ENCODE results near the gene IFNGR2.

The IFNGR2 gene

DNA sequence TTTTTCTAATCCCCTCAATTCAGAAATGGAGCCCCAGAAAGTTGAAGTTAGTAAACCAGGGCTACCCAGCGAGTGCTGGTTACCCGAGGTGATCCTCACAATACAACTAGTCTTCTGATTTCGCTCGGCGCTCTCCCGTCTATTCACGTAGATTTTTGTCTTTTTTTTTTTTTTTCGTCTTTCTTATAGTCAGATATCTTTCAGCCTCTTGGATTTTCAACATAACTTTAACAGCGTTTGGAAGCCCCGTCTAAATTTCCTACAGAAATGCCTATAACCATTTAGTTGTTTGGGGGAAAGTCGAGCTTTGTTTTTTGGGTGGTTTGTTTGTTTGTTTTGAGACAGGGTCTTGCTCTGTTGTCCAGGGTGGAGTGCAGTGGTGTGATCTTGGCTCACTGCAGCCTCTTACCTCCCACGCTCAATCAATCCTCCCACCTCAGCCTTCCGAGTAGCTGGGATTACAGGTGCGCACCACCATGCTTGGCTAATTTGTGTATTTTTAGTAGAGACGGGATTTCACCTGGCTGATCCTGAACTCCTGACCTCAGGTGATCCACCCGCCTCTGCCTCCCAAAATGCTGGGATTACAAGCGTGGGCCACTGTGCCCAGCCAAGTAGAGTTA lies 77.4 kb downstream of the IFNGR2 start:
- Histone ChIP-seq H3K4me1 (ENCODE audit: control insufficient read depth, insufficient read depth, low read length) (peaks cover 2% of the 10 kb centered on the region; the same call in 1 of the 2 replicates), H3K36me3 (ENCODE audit: control insufficient read depth in 2 of 2, insufficient read depth in 1 of 2, low read length in 2 of 2) (no peaks in the 10 kb centered on the region; a peak in 1 of 3 replicates), H3K4me3 (ENCODE audit: low read depth, low read length) (peak overlapping the region; percentile 59), H3K27ac (ENCODE audit: extremely low read depth, low read depth, low read length) (peak overlapping the region; percentile 72; the same call in 1 of the 2 replicates), H3K9me3 (ENCODE audit: control insufficient read depth, insufficient read depth, low read depth, low read length) (no peaks in the 10 kb centered on the region)
- ChIA-PET CTCF (interaction anchor here (0.6 to 2.8 kb wide), 10 partner anchors 10 to 540 kb away, joined by 3 to 16 read pairs (median 4); partner anchors contain the start of gene DNAJC28), POLR2A (interaction anchor here (0.7 to 4.1 kb wide), 30 partner anchors 10 to 709 kb away, joined by 3 to 154 read pairs (median 5); partner anchors contain the start of genes DNAJC28, DONSON, GART and IFNAR1)
- TF ChIP-seq SALL2 (tag by site-specific recombination; IDR thresholded peaks at IDR 0.05; ENCODE audit: borderline replicate concordance) (no peak), ZBTB20 (tag by site-specific recombination; IDR thresholded peaks at IDR 0.05) (peak; percentile 5; the same call in 1 of the 2 replicates), ZNF48 (tag by site-specific recombination; IDR thresholded peaks at IDR 0.05) (no peak), ZSCAN23 (tag by site-specific recombination; IDR thresholded peaks at IDR 0.05) (no peak), ZNF76 (tag by site-specific recombination; IDR thresholded peaks at IDR 0.05; ENCODE audit: borderline replicate concordance, low read depth) (peak; percentile 22; the same call in 1 of the 2 replicates), ZNF2 (tag by site-specific recombination; IDR thresholded peaks at IDR 0.05) (no peak; the same call in 1 of the 2 replicates), ZNF623 (tag by site-specific recombination; IDR thresholded peaks at IDR 0.05) (no peak), ZNF23 (tag by site-specific recombination; IDR thresholded peaks at IDR 0.05; ENCODE audit: borderline replicate concordance) (no peak), ZNF670 (tag by site-specific recombination; IDR thresholded peaks at IDR 0.05; ENCODE audit: low read depth) (no peak), ZNF549 (tag by site-specific recombination; IDR thresholded peaks at IDR 0.05) (no peak), ZNF510 (tag by site-specific recombination; IDR thresholded peaks at IDR 0.05; ENCODE audit: insufficient replicate concordance) (no peak), ZNF274 (IDR thresholded peaks at IDR 0.05; ENCODE audit: low read length) (no peak), ZNF274 (tag by site-specific recombination; IDR thresholded peaks at IDR 0.05; ENCODE audit: borderline replicate concordance) (no peak), ZBTB1 (tag by site-specific recombination; IDR thresholded peaks at IDR 0.05) (no peak), ZNF433 (tag by site-specific recombination; IDR thresholded peaks at IDR 0.05; ENCODE audit: low read depth) (no peak)
- TF ChIP-seq, protein P1, sequence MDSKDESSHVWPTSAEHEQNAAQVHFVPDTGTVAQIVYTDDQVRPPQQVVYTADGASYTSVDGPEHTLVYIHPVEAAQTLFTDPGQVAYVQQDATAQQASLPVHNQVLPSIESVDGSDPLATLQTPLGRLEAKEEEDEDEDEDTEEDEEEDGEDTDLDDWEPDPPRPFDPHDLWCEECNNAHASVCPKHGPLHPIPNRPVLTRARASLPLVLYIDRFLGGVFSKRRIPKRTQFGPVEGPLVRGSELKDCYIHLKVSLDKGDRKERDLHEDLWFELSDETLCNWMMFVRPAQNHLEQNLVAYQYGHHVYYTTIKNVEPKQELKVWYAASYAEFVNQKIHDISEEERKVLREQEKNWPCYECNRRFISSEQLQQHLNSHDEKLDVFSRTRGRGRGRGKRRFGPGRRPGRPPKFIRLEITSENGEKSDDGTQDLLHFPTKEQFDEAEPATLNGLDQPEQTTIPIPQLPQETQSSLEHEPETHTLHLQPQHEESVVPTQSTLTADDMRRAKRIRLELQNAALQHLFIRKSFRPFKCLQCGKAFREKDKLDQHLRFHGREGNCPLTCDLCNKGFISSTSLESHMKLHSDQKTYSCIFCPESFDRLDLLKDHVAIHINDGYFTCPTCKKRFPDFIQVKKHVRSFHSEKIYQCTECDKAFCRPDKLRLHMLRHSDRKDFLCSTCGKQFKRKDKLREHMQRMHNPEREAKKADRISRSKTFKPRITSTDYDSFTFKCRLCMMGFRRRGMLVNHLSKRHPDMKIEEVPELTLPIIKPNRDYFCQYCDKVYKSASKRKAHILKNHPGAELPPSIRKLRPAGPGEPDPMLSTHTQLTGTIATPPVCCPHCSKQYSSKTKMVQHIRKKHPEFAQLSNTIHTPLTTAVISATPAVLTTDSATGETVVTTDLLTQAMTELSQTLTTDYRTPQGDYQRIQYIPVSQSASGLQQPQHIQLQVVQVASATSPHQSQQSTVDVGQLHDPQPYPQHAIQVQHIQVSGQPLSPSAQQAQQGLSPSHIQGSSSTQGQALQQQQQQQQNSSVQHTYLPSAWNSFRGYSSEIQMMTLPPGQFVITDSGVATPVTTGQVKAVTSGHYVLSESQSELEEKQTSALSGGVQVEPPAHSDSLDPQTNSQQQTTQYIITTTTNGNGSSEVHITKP (tag by site-specific recombination; IDR thresholded peaks at IDR 0.05): no peak
- TF ChIP-seq, protein P2, sequence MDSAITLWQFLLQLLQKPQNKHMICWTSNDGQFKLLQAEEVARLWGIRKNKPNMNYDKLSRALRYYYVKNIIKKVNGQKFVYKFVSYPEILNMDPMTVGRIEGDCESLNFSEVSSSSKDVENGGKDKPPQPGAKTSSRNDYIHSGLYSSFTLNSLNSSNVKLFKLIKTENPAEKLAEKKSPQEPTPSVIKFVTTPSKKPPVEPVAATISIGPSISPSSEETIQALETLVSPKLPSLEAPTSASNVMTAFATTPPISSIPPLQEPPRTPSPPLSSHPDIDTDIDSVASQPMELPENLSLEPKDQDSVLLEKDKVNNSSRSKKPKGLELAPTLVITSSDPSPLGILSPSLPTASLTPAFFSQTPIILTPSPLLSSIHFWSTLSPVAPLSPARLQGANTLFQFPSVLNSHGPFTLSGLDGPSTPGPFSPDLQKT (IDR thresholded peaks at IDR 0.05; ENCODE audit: borderline replicate concordance, low read depth, low read length): no peak
- TF ChIP-seq, protein P3, sequence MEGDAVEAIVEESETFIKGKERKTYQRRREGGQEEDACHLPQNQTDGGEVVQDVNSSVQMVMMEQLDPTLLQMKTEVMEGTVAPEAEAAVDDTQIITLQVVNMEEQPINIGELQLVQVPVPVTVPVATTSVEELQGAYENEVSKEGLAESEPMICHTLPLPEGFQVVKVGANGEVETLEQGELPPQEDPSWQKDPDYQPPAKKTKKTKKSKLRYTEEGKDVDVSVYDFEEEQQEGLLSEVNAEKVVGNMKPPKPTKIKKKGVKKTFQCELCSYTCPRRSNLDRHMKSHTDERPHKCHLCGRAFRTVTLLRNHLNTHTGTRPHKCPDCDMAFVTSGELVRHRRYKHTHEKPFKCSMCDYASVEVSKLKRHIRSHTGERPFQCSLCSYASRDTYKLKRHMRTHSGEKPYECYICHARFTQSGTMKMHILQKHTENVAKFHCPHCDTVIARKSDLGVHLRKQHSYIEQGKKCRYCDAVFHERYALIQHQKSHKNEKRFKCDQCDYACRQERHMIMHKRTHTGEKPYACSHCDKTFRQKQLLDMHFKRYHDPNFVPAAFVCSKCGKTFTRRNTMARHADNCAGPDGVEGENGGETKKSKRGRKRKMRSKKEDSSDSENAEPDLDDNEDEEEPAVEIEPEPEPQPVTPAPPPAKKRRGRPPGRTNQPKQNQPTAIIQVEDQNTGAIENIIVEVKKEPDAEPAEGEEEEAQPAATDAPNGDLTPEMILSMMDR (tag by site-specific recombination; IDR thresholded peaks at IDR 0.05): no peak
- TF ChIP-seq, protein P4, sequence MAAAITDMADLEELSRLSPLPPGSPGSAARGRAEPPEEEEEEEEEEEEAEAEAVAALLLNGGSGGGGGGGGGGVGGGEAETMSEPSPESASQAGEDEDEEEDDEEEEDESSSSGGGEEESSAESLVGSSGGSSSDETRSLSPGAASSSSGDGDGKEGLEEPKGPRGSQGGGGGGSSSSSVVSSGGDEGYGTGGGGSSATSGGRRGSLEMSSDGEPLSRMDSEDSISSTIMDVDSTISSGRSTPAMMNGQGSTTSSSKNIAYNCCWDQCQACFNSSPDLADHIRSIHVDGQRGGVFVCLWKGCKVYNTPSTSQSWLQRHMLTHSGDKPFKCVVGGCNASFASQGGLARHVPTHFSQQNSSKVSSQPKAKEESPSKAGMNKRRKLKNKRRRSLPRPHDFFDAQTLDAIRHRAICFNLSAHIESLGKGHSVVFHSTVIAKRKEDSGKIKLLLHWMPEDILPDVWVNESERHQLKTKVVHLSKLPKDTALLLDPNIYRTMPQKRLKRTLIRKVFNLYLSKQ (tag by site-specific recombination; IDR thresholded peaks at IDR 0.05; ENCODE audit: borderline replicate concordance): no peak
- TF ChIP-seq, protein P5, sequence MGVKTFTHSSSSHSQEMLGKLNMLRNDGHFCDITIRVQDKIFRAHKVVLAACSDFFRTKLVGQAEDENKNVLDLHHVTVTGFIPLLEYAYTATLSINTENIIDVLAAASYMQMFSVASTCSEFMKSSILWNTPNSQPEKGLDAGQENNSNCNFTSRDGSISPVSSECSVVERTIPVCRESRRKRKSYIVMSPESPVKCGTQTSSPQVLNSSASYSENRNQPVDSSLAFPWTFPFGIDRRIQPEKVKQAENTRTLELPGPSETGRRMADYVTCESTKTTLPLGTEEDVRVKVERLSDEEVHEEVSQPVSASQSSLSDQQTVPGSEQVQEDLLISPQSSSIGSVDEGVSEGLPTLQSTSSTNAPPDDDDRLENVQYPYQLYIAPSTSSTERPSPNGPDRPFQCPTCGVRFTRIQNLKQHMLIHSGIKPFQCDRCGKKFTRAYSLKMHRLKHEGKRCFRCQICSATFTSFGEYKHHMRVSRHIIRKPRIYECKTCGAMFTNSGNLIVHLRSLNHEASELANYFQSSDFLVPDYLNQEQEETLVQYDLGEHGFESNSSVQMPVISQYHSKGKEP (tag by site-specific recombination; IDR thresholded peaks at IDR 0.05): no peak
- TF ChIP-seq, protein P6, sequence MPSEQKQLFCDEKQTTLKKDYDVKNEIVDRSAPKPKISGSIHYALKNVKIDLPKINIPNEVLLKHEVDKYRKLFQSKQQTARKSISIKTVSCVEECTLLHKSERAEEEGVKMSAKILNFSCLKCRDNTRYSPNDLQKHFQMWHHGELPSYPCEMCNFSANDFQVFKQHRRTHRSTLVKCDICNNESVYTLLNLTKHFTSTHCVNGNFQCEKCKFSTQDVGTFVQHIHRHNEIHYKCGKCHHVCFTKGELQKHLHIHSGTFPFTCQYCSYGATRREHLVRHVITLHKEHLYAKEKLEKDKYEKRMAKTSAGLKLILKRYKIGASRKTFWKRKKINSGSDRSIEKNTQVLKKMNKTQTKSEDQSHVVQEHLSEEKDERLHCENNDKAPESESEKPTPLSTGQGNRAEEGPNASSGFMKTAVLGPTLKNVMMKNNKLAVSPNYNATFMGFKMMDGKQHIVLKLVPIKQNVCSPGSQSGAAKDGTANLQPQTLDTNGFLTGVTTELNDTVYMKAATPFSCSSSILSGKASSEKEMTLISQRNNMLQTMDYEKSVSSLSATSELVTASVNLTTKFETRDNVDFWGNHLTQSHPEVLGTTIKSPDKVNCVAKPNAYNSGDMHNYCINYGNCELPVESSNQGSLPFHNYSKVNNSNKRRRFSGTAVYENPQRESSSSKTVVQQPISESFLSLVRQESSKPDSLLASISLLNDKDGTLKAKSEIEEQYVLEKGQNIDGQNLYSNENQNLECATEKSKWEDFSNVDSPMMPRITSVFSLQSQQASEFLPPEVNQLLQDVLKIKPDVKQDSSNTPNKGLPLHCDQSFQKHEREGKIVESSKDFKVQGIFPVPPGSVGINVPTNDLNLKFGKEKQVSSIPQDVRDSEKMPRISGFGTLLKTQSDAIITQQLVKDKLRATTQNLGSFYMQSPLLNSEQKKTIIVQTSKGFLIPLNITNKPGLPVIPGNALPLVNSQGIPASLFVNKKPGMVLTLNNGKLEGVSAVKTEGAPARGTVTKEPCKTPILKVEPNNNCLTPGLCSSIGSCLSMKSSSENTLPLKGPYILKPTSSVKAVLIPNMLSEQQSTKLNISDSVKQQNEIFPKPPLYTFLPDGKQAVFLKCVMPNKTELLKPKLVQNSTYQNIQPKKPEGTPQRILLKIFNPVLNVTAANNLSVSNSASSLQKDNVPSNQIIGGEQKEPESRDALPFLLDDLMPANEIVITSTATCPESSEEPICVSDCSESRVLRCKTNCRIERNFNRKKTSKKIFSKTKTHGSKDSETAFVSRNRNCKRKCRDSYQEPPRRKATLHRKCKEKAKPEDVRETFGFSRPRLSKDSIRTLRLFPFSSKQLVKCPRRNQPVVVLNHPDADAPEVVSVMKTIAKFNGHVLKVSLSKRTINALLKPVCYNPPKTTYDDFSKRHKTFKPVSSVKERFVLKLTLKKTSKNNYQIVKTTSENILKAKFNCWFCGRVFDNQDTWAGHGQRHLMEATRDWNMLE (tag by site-specific recombination; conservative IDR thresholded peaks at IDR 0.05; ENCODE audit: low read depth): peak; percentile 15; the same call in 1 of the 2 replicates
